Tibial artery (tissue), 4 donors: Measurements from ENCODE around the gene SSC5D.

ENCODE experiments used
- DNase-seq, 2 donors: peaks; one replicate each; pipeline ENCODE4 v3.0.0-alpha.2; 2019
- H3K27ac ChIP-seq, 2 donors: fragments of 200-600 bp; sonication (generic) in 1 of 2; 1 replicate in 1 of 2; 2 replicates in 1 of 2; pipeline ENCODE4 v1.5.1; 2018 to 2019; ENCODE audit warnings: mild to moderate bottlenecking in 1 of 2
- H3K27me3 ChIP-seq, 2 donors: fragments of 200-600 bp; sonication (generic) in 1 of 2; one replicate each; pipeline versions ENCODE4 v1.5.1 to v1.6.0; 2016 to 2019
- H3K36me3 ChIP-seq, 3 donors: fragments of 200-600 bp; sonication (generic) in 2 of 3; one replicate each; pipeline ENCODE4 v1.5.1; 2016 to 2019; ENCODE audit warnings: mild to moderate bottlenecking in 2 of 3
- H3K4me1 ChIP-seq, 4 donors: fragments of 200-600 bp; sonication (generic) in 2 of 4; 1 replicate in 3 of 4; 2 replicates in 1 of 4; pipeline ENCODE4 v1.5.1; 2016 to 2019
- H3K4me3 ChIP-seq, 2 donors: fragments of 200-600 bp; sonication (generic) in 1 of 2; 1 replicate in 1 of 2; 2 replicates in 1 of 2; pipeline ENCODE4 v1.5.1; 2018 to 2019; ENCODE audit warnings: mild to moderate bottlenecking in 2 of 2
- H3K9me3 ChIP-seq, 3 donors: fragments of 200-600 bp; sonication (generic) in 1 of 3; one replicate each; pipeline ENCODE4 v1.5.1; 2016 to 2019
- intact Hi-C: fragments of 100-400 bp; cut with DNase I; formaldehyde crosslinking; loops from one replicate; pipeline ENCODE4 v1.15.0; 2023; ENCODE audit warnings: low total_unique reads
- TF ChIP-seq, protein P1 (sequence below), 2 experiments: fragments of 200-600 bp in 1 of 2; fragments of 450-650 bp in 1 of 2; IDR thresholded peaks; one replicate each; pipeline ENCODE4 v1.5.1; 2017 to 2019; ENCODE audit warnings: antibody characterized with exemption in 2 of 2, mild to moderate bottlenecking in 1 of 2, moderate library complexity in 1 of 2

Gene SSC5D

DNA sequence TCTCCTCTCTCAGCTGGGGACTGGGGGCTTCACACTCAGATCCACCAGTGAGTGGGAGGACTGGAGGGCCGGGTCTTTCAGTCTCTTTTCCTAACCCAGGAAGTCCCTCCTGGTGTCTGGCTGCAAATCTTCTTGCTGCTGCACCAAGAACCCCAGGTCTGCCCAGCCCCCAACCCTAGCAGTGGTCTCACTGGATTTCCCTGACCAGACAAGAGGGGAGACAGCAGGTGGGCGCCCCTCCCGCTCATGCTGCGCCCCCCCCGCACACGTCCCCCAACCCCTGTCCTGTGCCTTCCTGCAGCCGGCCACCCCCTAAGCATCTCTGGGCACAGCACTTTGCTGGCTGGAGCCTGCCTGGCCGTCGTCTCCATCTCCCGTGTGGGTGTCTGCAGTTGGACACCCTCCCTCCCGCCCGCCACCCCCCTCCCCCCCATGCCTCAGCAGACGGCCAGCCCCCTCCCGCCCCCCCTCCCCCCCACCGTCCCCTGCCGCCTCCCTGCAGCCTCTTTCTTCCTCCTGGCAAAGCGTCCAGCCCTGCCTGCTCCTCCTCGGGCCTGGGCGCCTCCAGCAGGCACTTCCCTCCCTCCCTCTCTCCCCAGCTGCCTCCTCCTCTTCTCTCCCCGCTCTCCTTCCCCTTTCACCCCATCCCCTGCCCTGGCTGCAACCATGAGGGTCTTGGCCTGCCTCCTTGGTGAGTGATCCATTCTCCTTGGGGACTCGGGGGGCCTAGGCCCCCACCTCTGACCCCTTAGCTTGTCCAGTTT, at the start of gene SSC5D:
SSC5D (plus strand) TSS at position 513 of the 764 bp plus-strand sequence; CDS start at position 667, 154 bp downstream.
- Histone ChIP-seq H3K4me3 (peak within 1 kb of the TSS in 1 of 2 donors; percentile 38), H3K27me3 (peaks cover 0 to 83% of the 10 kb centered on the region in 2 donors), H3K36me3 (peaks cover under 1 to 10% (median 10%) of the 10 kb centered on the region in 3 donors), H3K9me3 (no peaks in the 10 kb centered on the region), H3K27ac (peak within 1 kb of the TSS; percentile 60 to 86), H3K4me1 (peaks cover 0 to 64% (median 42%) of the 10 kb centered on the region in 4 donors)
- DNase-seq, result no peak
- intact Hi-C loops, result no loop called here
- TF ChIP-seq, protein P1, sequence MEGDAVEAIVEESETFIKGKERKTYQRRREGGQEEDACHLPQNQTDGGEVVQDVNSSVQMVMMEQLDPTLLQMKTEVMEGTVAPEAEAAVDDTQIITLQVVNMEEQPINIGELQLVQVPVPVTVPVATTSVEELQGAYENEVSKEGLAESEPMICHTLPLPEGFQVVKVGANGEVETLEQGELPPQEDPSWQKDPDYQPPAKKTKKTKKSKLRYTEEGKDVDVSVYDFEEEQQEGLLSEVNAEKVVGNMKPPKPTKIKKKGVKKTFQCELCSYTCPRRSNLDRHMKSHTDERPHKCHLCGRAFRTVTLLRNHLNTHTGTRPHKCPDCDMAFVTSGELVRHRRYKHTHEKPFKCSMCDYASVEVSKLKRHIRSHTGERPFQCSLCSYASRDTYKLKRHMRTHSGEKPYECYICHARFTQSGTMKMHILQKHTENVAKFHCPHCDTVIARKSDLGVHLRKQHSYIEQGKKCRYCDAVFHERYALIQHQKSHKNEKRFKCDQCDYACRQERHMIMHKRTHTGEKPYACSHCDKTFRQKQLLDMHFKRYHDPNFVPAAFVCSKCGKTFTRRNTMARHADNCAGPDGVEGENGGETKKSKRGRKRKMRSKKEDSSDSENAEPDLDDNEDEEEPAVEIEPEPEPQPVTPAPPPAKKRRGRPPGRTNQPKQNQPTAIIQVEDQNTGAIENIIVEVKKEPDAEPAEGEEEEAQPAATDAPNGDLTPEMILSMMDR (IDR thresholded peaks at IDR 0.05), result no peak

DNA sequence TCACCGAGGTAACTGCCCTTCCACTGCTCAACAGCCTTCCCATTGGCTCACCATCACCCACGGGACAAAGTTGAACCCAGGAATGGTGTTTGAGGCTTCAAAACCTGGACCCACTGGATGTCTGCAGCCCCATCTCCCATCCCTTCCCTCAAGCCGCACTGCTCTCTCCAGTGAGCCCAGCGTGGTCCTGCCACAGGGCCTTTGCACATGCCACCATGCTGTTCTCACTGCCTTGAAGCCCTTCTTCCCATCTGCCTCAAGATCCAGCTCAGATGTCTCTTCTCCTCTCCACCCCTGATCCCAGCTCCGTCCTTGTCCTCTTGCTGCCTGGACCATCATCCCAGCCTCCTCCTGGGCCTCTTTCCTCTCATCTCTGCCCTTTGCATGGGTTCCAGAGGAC, 49.2 kb upstream of the SSC5D start:
- intact Hi-C loops, result no loop called here
- TF ChIP-seq, protein P1 (IDR thresholded peaks at IDR 0.05), result no peak
- no peaks in the 10 kb centered on the region for H3K36me3 ChIP-seq

DNA sequence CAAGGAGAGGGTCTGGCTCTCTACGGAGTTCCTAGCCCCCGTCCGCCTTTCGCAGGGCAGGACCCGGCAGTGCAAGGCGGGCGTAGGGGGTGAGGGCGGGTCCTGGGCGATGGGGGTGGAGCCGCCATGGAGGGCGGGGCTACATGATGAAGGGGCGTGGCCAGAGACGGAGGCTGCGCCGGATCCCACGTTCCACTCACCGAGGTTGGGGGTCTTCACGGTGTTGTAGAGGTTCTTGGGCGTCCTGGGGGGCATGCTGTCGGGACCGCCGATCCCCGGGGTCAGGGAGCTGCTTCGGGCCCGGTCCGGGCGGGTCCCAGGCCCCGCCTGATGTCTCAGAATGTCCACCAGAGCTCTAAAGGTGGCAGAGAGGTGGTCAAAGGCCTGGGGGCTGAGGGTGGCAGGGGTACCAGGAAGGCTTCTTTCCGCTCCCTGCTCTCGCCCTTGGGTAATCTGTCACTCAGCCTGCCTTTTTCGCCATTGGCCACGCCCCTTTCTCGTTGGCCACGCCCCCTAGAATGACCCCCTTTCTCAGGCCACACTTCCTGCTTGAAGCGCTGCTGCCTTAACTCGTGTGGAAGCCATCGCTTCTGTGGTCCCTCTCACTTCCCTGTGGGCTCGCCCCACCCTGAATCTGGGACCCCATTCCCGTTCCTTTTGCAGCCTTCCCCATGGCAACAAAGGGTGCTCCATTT, 47.7 kb upstream of the SSC5D start:
- Histone ChIP-seq H3K27ac (no peak overlapping the region), H3K27me3 (peaks cover 0 to 93% of the 10 kb centered on the region in 2 donors), H3K36me3 (no peaks in the 10 kb centered on the region), H3K9me3 (no peaks in the 10 kb centered on the region), H3K4me3 (no peak overlapping the region), H3K4me1 (peaks cover 0 to 22% (median 9%) of the 10 kb centered on the region in 4 donors)
- intact Hi-C loops, result no loop called here
- TF ChIP-seq, protein P1 (IDR thresholded peaks at IDR 0.05), result no peak
- no peak for DNase-seq

More for the DNA sequence above, 49.2 kb upstream of the SSC5D start:
- H3K4me3 ChIP-seq, result no peak overlapping the region
- no peak for DNase-seq
- peaks cover 0 to 22% (median 9%) of the 10 kb centered on the region in 4 donors for H3K4me1 ChIP-seq
- H3K9me3 ChIP-seq, result no peaks in the 10 kb centered on the region
- H3K27me3 ChIP-seq, result peaks cover 0 to 78% of the 10 kb centered on the region in 2 donors
- no peak overlapping the region for H3K27ac ChIP-seq

DNA sequence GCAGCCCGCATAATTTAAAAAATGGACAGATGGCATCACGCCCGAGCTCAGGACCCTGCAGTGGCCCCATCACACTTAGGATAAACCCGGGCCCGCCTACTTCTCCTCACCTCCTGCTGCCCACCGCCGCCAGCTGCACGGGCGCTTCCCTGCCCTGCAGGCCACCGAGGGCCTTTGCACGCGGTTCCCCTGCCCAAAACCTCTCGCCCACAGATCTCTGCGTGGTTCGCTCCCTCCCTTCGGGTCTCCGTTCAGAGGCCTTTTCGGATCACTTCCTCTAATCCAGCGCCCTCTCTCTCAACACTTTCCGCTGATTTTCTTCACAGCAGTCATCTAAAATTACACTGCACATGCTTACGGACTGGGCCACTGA, 46.9 kb upstream of the SSC5D start:
- Histone ChIP-seq H3K27ac (no peak overlapping the region), H3K9me3 (no peaks in the 10 kb centered on the region), H3K4me1 (peaks cover 0 to 22% (median 9%) of the 10 kb centered on the region in 4 donors), H3K27me3 (peaks cover 0 to 93% of the 10 kb centered on the region in 2 donors), H3K36me3 (no peaks in the 10 kb centered on the region), H3K4me3 (no peak overlapping the region)
- TF ChIP-seq, protein P1 (IDR thresholded peaks at IDR 0.05), result no peak
- intact Hi-C loops, result no loop called here
- no peak for DNase-seq

DNA sequence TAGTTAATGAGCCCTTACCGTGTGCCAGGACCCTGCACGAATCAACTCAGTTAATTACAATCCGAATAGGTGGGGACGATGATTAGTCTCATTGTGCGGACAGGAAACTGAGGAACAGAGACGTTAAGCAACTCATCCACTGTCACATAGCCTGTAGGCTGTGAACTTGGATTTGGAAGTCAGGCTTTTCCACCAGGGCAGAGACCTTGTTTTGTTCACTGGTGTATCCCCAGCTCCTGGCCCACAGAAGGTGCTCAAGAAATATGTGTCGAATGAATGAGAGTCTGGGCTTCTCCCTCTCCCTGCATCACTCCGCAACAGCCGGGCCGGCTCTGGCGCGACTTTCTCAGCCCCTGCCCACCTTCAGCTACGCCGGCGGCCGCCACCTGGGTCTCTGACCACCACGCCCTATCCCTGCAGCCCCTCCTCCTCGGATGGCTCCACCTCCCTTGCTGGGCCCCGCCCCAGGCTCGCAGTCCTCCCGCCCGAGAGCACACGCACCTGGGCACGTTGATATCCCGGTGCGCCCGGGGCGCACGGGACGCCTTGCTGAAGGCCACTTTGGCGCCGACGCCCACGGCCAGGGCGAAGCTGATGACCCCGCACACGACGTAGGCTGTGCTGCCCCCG, 46.4 kb upstream of the SSC5D start:
- Histone ChIP-seq H3K27me3 (peaks cover 0 to 92% of the 10 kb centered on the region in 2 donors), H3K36me3 (no peaks in the 10 kb centered on the region), H3K9me3 (no peaks in the 10 kb centered on the region), H3K27ac (no peak overlapping the region), H3K4me3 (no peak overlapping the region), H3K4me1 (peaks cover 0 to 22% (median 9%) of the 10 kb centered on the region in 4 donors)
- intact Hi-C loops, result no loop called here
- TF ChIP-seq, protein P1 (IDR thresholded peaks at IDR 0.05), result no peak
- DNase-seq, result no peak
